Measurements from ENCODE around the gene PLCXD3. TPM values are rescaled to one million over a fixed set of nuclear protein-coding genes. Genes with fewer than 3 reads are reported as not detected.
A peak's percentile ranks its signal among the peaks of the same experiment; 100 is the strongest.

The PLCXD3 gene
- total and polyA plus RNA-seq, 8 donors: 0.07 to 4.8 (median 0.12) TPM

DNA sequence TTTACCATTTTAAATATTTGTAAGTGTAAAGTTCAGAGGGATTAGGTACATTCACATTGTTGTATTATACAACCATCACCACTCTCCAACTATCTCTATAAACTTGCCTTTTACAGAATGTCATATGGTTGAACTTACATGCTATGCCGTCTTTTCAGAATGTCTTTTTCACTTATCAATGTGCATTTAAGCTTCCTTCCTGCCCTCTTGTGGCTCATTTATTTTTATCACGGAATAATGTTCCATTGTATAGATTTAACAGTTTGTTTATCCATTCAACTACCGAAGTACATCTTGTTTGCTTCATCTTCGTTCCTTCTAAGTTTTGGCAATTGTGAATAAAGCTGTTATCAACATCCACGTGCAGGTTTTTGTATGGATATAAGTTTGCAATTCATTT, 163.8 kb downstream of the PLCXD3 start:
- intact Hi-C loops (cut with DNase I): no loop called here
- H3K4me3 ChIP-seq: no peak overlapping the region
- ATAC-seq (no peak), DNase-seq (no peak)
- no peaks in the 10 kb centered on the region for H3K4me1 ChIP-seq
- H3K27ac ChIP-seq: no peak overlapping the region
- no peaks in the 10 kb centered on the region for H3K9me3 ChIP-seq
- TF ChIP-seq CTCF (IDR thresholded peaks at IDR 0.05): no peak
- no peaks in the 10 kb centered on the region for H3K36me3 ChIP-seq
- no peaks in the 10 kb centered on the region for H3K27me3 ChIP-seq

DNA sequence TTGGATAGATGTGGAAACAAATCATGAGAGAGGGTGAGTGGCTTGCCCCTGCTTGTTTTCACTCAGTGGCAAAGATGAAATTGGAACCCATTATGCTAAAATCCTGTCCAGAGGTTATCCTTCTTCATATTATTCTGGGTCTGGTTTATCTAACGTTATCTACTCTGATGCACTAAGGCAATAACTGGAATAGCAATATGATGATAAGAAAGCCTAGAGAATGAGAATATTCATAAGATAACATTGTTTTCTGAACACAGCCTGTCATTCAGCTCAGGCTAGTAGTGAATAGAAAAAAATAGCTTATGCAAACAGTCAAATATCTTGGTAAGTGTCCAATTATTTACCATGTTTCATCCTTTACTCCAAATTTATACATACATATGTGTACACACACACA, 165.1 kb downstream of the PLCXD3 start:
- H3K27ac ChIP-seq: no peak overlapping the region
- intact Hi-C loops (cut with DNase I): no loop called here
- no peaks in the 10 kb centered on the region for H3K36me3 ChIP-seq
- no peak overlapping the region for H3K4me3 ChIP-seq
- no peaks in the 10 kb centered on the region for H3K9me3 ChIP-seq
- no peak for DNase-seq
- H3K27me3 ChIP-seq: no peaks in the 10 kb centered on the region
- no peak for TF ChIP-seq CTCF (IDR thresholded peaks at IDR 0.05)
- no peaks in the 10 kb centered on the region for H3K4me1 ChIP-seq
- no peak for ATAC-seq

GRCh38 chr5:41339339-41339738, 171.1 kb downstream of the PLCXD3 start:
- no peak for TF ChIP-seq CTCF (IDR thresholded peaks at IDR 0.05)
- ATAC-seq (no peak), DNase-seq (no peak)
- Histone ChIP-seq H3K4me3 (no peak overlapping the region), H3K27ac (no peak overlapping the region), H3K4me1 (no peaks in the 10 kb centered on the region), H3K36me3 (no peaks in the 10 kb centered on the region), H3K9me3 (no peaks in the 10 kb centered on the region), H3K27me3 (no peaks in the 10 kb centered on the region)
- intact Hi-C loops (cut with DNase I): no loop called here

- no peak overlapping the region for H3K27ac ChIP-seq
- peak in 1 of 4 donors; percentile 51 for DNase-seq
- no peaks in the 10 kb centered on the region for H3K27me3 ChIP-seq
- H3K9me3 ChIP-seq: no peaks in the 10 kb centered on the region
- no peak overlapping the region for H3K4me3 ChIP-seq
- no peak for TF ChIP-seq CTCF (IDR thresholded peaks at IDR 0.05)
- intact Hi-C loops (cut with DNase I): no loop called here
- no peaks in the 10 kb centered on the region for H3K4me1 ChIP-seq
- no peaks in the 10 kb centered on the region for H3K36me3 ChIP-seq
- ATAC-seq: no peak
These were observed 172.2 kb downstream of the PLCXD3 start for GRCh38 chr5:41338136-41338675.

DNA sequence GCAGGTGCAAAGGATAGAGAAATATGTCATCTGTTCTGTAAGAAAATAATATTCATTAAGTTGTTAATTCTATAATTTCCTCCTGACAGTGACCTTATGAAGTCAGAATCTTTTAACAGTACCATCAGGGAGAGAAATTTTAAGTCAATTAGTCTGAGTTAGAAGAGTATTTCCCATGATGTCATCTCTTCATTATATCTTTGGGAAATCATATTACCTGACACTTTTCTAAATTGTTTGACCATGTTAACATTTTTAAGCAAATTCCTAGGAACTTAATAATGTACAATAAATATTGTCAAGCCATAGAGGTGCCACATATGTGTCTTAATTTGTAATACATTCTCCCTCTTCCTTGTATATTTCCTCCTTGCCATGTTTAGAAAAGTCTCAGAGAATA, 172.7 kb downstream of the PLCXD3 start:
- no peak for TF ChIP-seq CTCF (IDR thresholded peaks at IDR 0.05)
- H3K36me3 ChIP-seq: no peaks in the 10 kb centered on the region
- no peaks in the 10 kb centered on the region for H3K27me3 ChIP-seq
- DNase-seq (no peak), ATAC-seq (no peak)
- H3K27ac ChIP-seq: no peak overlapping the region
- H3K9me3 ChIP-seq: no peaks in the 10 kb centered on the region
- intact Hi-C loops (cut with DNase I): no loop called here
- no peak overlapping the region for H3K4me3 ChIP-seq
- H3K4me1 ChIP-seq: no peaks in the 10 kb centered on the region
